NCI-H2196 (cell line): ENCODE data around the gene IFRD2.
"Not testable (repeated sequence)": the region's sequence is repeated elsewhere in the genome, so short reads cannot be mapped to it uniquely, and the experiment has no call there.

Experiments used
- DNase-seq: peaks from one replicate; lab custom pipeline; 2025; ENCODE audit not compliant: unreplicated experiment; lab: John Stamatoyannopoulos, UW

The IFRD2 gene

GRCh38 chr3:50324351-50325112 is 32.3 kb upstream of the IFRD2 start:
- DNase-seq, result peak; percentile 63

GRCh38 chr3:50323614-50324199 is 31.5 kb upstream of the IFRD2 start:
- DNase-seq, result no peak

GRCh38 chr3:50323092-50323600 is 30.9 kb upstream of the IFRD2 start:
- DNase-seq, result no peak

- DNase-seq, result peak; percentile 54
Measured at GRCh38 chr3:50322386-50323091, 30.3 kb upstream of the IFRD2 start, which contains the start of gene HYAL2. Gene HYAL2, minus strand, starts transcription at chr3:50322745. Its CDS starts 2,256 bp downstream, at chr3:50320489.

GRCh38 chr3:50322115-50322385 is 29.8 kb upstream of the IFRD2 start:
- no peak for DNase-seq

GRCh38 chr3:50321336-50322114 is 29.3 kb upstream of the IFRD2 start:
- peak; percentile 74 for DNase-seq

GRCh38 chr3:50320853-50321335 is 28.7 kb upstream of the IFRD2 start:
- peak; percentile 58 for DNase-seq

GRCh38 chr3:50319894-50320625 is 27.8 kb upstream of the IFRD2 start:
- DNase-seq, result no peak

- DNase-seq, result no peak
Measured at GRCh38 chr3:50319181-50319893, 27.1 kb upstream of the IFRD2 start.

GRCh38 chr3:50318615-50319014 is 26.4 kb upstream of the IFRD2 start:
- DNase-seq, result no peak

GRCh38 chr3:50318163-50318562 is 25.9 kb upstream of the IFRD2 start:
- DNase-seq, result no peak

GRCh38 chr3:50317300-50317699 is 25.1 kb upstream of the IFRD2 start:
- peak; percentile 11 for DNase-seq

GRCh38 chr3:50316657-50317242 is 24.5 kb upstream of the IFRD2 start:
- DNase-seq, result peak; percentile 49

GRCh38 chr3:50314816-50315215 is 22.6 kb upstream of the IFRD2 start:
- DNase-seq, result no peak

- DNase-seq, result no peak
Measured at GRCh38 chr3:50314342-50314741, 22.1 kb upstream of the IFRD2 start.

- DNase-seq, result not testable (repeated sequence)
Measured at GRCh38 chr3:50312041-50312440, 19.8 kb upstream of the IFRD2 start.

- DNase-seq, result no peak
Measured at GRCh38 chr3:50304601-50305000, 12.4 kb upstream of the IFRD2 start.

GRCh38 chr3:50303013-50303815 is 11.0 kb upstream of the IFRD2 start, which contains the start of gene HYAL1:
Gene HYAL1, minus strand, starts transcription at chr3:50303574. Its CDS starts 618 bp downstream, at chr3:50302956.
- peak; percentile 5 for DNase-seq
